Measurements from ENCODE around the gene JMJD8. TPM values are rescaled to one million over a fixed set of nuclear protein-coding genes. Genes with fewer than 3 reads are reported as not detected.

The JMJD8 gene, protein sequence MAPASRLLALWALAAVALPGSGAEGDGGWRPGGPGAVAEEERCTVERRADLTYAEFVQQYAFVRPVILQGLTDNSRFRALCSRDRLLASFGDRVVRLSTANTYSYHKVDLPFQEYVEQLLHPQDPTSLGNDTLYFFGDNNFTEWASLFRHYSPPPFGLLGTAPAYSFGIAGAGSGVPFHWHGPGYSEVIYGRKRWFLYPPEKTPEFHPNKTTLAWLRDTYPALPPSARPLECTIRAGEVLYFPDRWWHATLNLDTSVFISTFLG
- 54.8 and 91.8 TPM in 2 replicates for polyA plus RNA-seq (2011; rRNA removed)
- polyA minus RNA-seq (2011; rRNA and poly(A)+ RNA removed), result 19.1 and 22.7 TPM in 2 replicates

DNA sequence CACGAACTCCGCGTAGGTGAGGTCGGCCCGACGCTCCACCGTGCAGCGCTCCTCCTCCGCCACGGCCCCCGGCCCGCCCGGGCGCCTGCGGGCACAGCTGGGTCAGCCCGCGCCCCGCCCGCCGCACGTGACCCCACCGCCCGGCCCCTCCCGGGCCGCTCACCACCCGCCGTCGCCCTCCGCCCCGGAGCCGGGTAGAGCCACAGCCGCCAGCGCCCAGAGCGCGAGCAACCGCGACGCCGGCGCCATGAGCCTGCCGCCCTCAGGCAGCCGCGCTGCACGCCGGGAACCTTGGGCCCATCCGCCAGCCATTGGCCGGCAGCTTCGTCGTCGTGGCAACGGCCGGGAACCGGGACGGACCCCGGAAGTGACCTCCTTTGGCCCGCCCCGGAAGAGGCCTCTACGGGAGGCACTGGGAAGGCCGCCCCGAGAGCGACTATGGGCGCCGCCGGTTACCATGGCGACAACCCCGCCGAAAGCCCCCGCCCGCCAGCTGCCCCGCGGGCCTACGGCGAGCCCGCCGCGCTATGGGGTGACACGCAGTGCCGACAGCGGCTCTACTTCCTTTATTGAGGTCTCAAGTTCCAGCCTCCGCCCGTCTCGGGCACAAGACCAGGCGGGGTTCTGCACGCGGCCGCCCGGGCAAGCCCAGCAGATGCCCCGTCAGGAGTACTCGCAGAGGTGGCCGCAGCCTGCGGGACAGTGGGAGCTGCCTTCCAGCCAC, at the start of gene JMJD8:
Gene JMJD8, minus strand, starts transcription at position 264 of the 724 bp plus-strand sequence. Its CDS starts 15 bp downstream, at position 249.
- Histone ChIP-seq H3K4me3 (ENCODE audit: low read depth, low read length) (peak within 1 kb of the TSS; percentile 55), H3K27me3 (ENCODE audit: control insufficient read depth, insufficient read depth, low read length) (no peaks in the 10 kb centered on the region), H3K36me3 (ENCODE audit: control insufficient read depth, insufficient read depth, low read length) (peaks cover 23% of the 10 kb centered on the region)
- ChIA-PET CTCF (interaction anchor here (1.0 kb wide), 1 partner anchor 26 kb away, joined by 3 read pairs; no protein-coding TSS in a partner anchor), POLR2A (no interaction called here)
- DNase-seq (ENCODE audit: low read depth), result peak; percentile 66
- TF ChIP-seq, protein P1, sequence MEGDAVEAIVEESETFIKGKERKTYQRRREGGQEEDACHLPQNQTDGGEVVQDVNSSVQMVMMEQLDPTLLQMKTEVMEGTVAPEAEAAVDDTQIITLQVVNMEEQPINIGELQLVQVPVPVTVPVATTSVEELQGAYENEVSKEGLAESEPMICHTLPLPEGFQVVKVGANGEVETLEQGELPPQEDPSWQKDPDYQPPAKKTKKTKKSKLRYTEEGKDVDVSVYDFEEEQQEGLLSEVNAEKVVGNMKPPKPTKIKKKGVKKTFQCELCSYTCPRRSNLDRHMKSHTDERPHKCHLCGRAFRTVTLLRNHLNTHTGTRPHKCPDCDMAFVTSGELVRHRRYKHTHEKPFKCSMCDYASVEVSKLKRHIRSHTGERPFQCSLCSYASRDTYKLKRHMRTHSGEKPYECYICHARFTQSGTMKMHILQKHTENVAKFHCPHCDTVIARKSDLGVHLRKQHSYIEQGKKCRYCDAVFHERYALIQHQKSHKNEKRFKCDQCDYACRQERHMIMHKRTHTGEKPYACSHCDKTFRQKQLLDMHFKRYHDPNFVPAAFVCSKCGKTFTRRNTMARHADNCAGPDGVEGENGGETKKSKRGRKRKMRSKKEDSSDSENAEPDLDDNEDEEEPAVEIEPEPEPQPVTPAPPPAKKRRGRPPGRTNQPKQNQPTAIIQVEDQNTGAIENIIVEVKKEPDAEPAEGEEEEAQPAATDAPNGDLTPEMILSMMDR (IDR thresholded peaks at IDR 0.05; ENCODE audit: insufficient read depth, low read depth, low read length), result no peak

DNA sequence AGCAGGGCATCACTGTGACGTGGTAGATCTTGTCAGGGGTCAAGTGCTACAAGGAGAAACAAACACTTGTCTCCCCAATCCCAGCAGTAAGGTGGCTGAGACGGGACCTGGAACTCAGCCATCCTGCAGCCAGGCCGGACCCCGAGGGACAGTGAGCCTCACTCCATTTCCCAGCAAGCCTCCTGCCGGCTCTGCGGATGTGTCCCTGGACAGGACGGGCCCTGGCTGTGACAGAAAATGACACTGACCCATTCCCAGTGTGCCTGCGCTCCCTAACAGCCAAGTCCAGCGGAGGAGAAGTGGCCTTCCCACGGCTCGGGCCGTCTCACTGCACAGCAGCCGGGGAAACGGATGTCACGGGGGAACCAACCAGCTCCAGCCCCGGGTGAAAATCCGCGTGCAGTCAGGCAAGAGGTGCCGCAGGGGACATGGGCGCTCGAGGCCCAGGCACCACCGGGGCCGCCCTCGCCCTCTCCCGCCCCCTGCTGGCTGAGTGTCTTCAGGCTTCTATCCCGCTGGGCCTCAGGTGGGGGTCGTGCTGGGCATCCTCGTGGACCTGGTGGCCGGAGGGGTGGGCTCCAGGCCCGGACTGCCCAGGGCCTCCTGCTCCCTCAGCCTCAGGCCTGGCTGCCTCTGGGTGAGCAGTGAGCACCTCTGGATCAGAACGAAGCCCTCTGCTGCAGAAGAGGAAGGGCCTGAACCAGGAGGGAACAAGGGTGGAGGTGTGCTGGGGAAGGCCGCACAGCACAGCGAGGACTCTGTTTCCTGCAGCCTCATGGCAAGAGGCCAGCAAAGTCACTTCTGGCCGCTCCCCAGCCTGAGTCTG, 49.5 kb upstream of the JMJD8 start:
- H3K36me3 ChIP-seq (ENCODE audit: control insufficient read depth, insufficient read depth, low read length), result peaks cover 22% of the 10 kb centered on the region
- CTCF ChIA-PET, result interaction anchor here (1.3 to 1.4 kb wide), 2 partner anchors 12 to 21 kb away, joined by 3 to 4 read pairs; partner anchors contain the start of gene ANTKMT
- TF ChIP-seq, protein P1 (IDR thresholded peaks at IDR 0.05; ENCODE audit: insufficient read depth, low read depth, low read length), result peak; percentile 61
- no peak overlapping the region for H3K4me3 ChIP-seq (ENCODE audit: low read depth, low read length)
- POLR2A ChIA-PET, result no interaction called here
- no peaks in the 10 kb centered on the region for H3K27me3 ChIP-seq (ENCODE audit: control insufficient read depth, insufficient read depth, low read length)
- no peak for DNase-seq (ENCODE audit: low read depth)

DNA sequence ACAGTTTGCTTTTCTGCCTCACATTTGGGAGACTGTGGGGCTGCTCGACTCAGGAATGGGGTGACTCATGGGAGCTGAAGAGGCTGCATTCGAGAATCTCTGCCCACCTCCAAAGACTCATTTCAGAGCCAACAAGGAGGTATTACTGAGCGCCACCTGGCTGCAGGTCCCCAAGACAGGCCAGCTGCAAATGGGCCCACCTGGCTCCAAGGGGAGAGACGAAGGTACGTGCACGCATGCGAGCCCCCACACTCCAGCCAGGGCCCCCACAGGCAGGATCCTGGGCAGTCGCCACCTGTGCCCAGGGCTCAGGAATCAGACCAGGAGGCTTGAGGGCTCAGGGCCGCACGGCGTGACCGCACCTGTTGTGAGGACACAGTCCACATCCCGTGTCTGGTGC, 48.8 kb upstream of the JMJD8 start:
- ChIA-PET CTCF (interaction anchor here (1.3 to 1.4 kb wide), 2 partner anchors 12 to 21 kb away, joined by 3 to 4 read pairs; partner anchors contain the start of gene ANTKMT), POLR2A (no interaction called here)
- DNase-seq (ENCODE audit: low read depth), result no peak
- Histone ChIP-seq H3K4me3 (ENCODE audit: low read depth, low read length) (no peak overlapping the region), H3K27me3 (ENCODE audit: control insufficient read depth, insufficient read depth, low read length) (no peaks in the 10 kb centered on the region), H3K36me3 (ENCODE audit: control insufficient read depth, insufficient read depth, low read length) (peaks cover 21% of the 10 kb centered on the region)
- TF ChIP-seq, protein P1 (IDR thresholded peaks at IDR 0.05; ENCODE audit: insufficient read depth, low read depth, low read length), result no peak

DNA sequence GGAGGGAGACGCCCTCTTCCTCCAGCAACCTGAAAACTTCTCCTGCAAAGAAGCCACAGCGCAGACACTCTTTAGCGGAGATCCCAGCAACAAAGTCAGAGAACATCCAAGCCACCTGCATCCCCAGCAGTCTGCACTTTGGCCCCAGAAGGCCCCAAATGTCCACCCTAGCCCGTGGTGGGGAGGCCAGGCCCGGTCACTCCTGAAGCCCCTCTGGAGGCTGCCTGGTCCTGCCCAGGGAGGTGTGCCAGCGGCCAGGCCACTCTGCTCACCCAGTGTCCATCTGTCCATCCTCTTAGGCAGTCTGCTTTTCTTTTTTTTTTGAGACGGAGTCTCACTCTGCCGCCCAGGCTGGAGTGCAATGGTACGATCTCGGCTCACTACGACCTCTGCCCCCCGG, 48.2 kb upstream of the JMJD8 start:
- TF ChIP-seq, protein P1 (IDR thresholded peaks at IDR 0.05; ENCODE audit: insufficient read depth, low read depth, low read length), result no peak
- Histone ChIP-seq H3K4me3 (ENCODE audit: low read depth, low read length) (no peak overlapping the region), H3K27me3 (ENCODE audit: control insufficient read depth, insufficient read depth, low read length) (no peaks in the 10 kb centered on the region), H3K36me3 (ENCODE audit: control insufficient read depth, insufficient read depth, low read length) (peaks cover 21% of the 10 kb centered on the region)
- DNase-seq (ENCODE audit: low read depth), result no peak
- CTCF ChIA-PET, result interaction anchor here (1.0 to 1.3 kb wide), 3 partner anchors 9 to 20 kb away, joined by 3 to 4 read pairs (median 3); partner anchors contain the start of genes ANTKMT and CIAO3
- POLR2A ChIA-PET, result no interaction called here

Data from BJ (cell line).